Adrenal gland (tissue), 5 donors: ENCODE data around the gene SLC38A2.

Source experiments
- POLR2A ChIP-seq, 2 donors: fragments of 450-650 bp; IDR thresholded peaks; one replicate each; pipeline ENCODE4 v1.6.1; 2017; ENCODE audit warnings: antibody characterized with exemption in 2 of 2, mild to moderate bottlenecking in 2 of 2, moderate library complexity in 1 of 2
- TF ChIP-seq, protein P1 (sequence below), 6 experiments: fragments of 450-650 bp in 4 of 6; fragments of 200-600 bp in 2 of 6; sonication (generic) in 1 of 6; IDR thresholded peaks; 1 replicate in 5 of 6; 2 replicates in 1 of 6; pipeline versions ENCODE4 v1.5.1 to v1.8.0; 2016 to 2021; ENCODE audit warnings: antibody characterized with exemption in 6 of 6, mild to moderate bottlenecking in 2 of 6, moderate library complexity in 1 of 6
- donor health status: DM: no; HTN: no; CAD: no.

DNA sequence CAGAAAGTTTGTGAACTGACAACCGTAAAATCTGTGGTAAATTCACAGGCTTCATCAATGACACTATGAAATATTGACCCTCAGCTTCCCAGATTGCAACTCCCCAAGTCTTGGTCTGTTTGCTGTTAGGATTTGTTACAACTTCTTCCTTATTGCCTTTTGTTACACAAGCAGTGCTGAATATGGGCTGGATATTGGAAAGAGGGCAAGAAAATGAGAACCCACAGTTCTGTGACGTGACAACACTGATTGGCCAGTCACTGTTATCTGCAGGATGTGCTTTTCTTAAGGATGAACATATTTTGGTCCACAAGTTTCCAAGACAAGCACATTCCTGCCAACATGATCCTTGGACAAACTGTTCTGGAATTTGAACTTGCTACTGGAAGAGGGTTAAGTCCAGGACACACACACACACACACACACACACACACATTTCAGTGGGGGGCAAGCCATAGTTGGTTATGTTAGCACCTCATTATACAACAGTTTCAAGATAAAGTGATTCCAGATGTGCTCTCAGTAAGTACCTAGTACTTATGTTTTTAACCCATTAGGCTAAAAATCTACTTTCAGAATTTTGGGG lies 16.6 kb upstream of the SLC38A2 start:
- TF ChIP-seq, protein P1, sequence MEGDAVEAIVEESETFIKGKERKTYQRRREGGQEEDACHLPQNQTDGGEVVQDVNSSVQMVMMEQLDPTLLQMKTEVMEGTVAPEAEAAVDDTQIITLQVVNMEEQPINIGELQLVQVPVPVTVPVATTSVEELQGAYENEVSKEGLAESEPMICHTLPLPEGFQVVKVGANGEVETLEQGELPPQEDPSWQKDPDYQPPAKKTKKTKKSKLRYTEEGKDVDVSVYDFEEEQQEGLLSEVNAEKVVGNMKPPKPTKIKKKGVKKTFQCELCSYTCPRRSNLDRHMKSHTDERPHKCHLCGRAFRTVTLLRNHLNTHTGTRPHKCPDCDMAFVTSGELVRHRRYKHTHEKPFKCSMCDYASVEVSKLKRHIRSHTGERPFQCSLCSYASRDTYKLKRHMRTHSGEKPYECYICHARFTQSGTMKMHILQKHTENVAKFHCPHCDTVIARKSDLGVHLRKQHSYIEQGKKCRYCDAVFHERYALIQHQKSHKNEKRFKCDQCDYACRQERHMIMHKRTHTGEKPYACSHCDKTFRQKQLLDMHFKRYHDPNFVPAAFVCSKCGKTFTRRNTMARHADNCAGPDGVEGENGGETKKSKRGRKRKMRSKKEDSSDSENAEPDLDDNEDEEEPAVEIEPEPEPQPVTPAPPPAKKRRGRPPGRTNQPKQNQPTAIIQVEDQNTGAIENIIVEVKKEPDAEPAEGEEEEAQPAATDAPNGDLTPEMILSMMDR (IDR thresholded peaks at IDR 0.05), result no peak
- TF ChIP-seq POLR2A (IDR thresholded peaks at IDR 0.05), result no peak
